K562 (cell line): ENCODE measurements around the gene RBPJL. TPM values are rescaled to one million over a fixed set of nuclear protein-coding genes. Genes with fewer than 3 reads are reported as not detected.
A peak's percentile ranks its signal among the peaks of the same experiment; 100 is the strongest.

Experiments used
- ATAC-seq: fragments of 200-7000 bp; cut with Tn5 transposase; 3 replicates; pipeline ENCODE4 v1.9.1; 2020; ENCODE audit warnings: moderate library complexity
- BruUV-seq: library from RNA; stranded (reverse); fragments of 400-500 nt; replicated peaks from 2 replicates; lab custom pipeline; 2021; lab: Mats Ljungman, UMichigan
- CTCF ChIA-PET: fragments of 300-600 bp; formaldehyde crosslinking; extraction: SDS; loops from one replicate; lab custom pipeline; 2021; ENCODE audit warnings: low intra/inter-chr PET ratio; lab: Yijun Ruan, JAX
- POLR2A ChIA-PET: fragments of 300-600, 350-650 bp; sonication (Branson Sonifier 250); formaldehyde crosslinking; extraction: SDS; loops from one replicate; lab custom pipeline; 2021; ENCODE audit warnings: antibody characterized with exemption, inconsistent platforms; lab: Yijun Ruan, JAX
- DNase-seq, 4 experiments: peaks; one replicate each; pipeline versions ENCODE4 v3.0.0 to v3.0.0-alpha.2; 2011 to 2018; ENCODE audit warnings: low spot score in 3 of 4, mixed read lengths in 3 of 4; ENCODE audit errors: extremely low read depth in 1 of 4
- FAIRE-seq: peaks from 2 replicates; lab custom pipeline; 2011; peaks lifted over from hg19 to GRCh38; lab: Jason Lieb, UNC
- H2AFZ ChIP-seq: 2 replicates; pipeline ENCODE4 v1.6.0; 2011; ENCODE audit warnings: low read depth, low read length, control low read depth, inconsistent platforms
- H3K27ac ChIP-seq: fragments of 200-600 bp; 3 replicates; pipeline ENCODE4 v1.8.0; 2011; ENCODE audit warnings: low read depth, mild to moderate bottlenecking, control low read depth, inconsistent platforms, low read length, moderate library complexity, mixed read lengths; ENCODE audit errors: extremely low read depth
- H3K27me3 ChIP-seq, 2 experiments: fragments of 300-600 bp in 1 of 2; 2 replicates in 1 of 2; 3 replicates in 1 of 2; pipeline versions ENCODE4 v1.6.0 to v1.8.0; 2011; ENCODE audit warnings: inconsistent platforms in 2 of 2, low read length in 2 of 2, mild to moderate bottlenecking in 1 of 2, mixed read lengths in 1 of 2, moderate library complexity in 1 of 2; ENCODE audit not compliant: control insufficient read depth in 2 of 2, insufficient read depth in 2 of 2
- H3K36me3 ChIP-seq: fragments of 300-600 bp; 3 replicates; pipeline ENCODE4 v1.8.0; 2011; ENCODE audit warnings: mild to moderate bottlenecking, low read length, inconsistent platforms; ENCODE audit not compliant: control insufficient read depth, insufficient read depth
- H3K4me1 ChIP-seq, 2 experiments: fragments of 200-600 bp in 1 of 2; replicated peaks in 1 of 2; 2 replicates in 1 of 2; 3 replicates in 1 of 2; pipeline versions ENCODE4 v1.5.1 to v1.8.0; 2011; ENCODE audit warnings: inconsistent platforms in 2 of 2, low read length in 2 of 2, mild to moderate bottlenecking in 1 of 2, mixed read lengths in 1 of 2, moderate library complexity in 1 of 2; ENCODE audit not compliant: control insufficient read depth in 2 of 2, insufficient read depth in 2 of 2
- H3K4me2 ChIP-seq: 2 replicates; pipeline ENCODE4 v1.6.1; 2011; ENCODE audit warnings: low read length, control low read depth, inconsistent platforms, mixed read lengths; ENCODE audit not compliant: insufficient read depth
- H3K4me3 ChIP-seq: fragments of 200-600 bp; sonication (generic), shearing (Covaris generic); 2 replicates; pipeline ENCODE4 v1.5.1; 2016; ENCODE audit warnings: control low read depth, inconsistent platforms
- H3K79me2 ChIP-seq: fragments of 200-600 bp; 3 replicates; pipeline ENCODE4 v1.8.0; 2011; ENCODE audit warnings: low read length, inconsistent platforms; ENCODE audit not compliant: control insufficient read depth, insufficient read depth
- H3K9ac ChIP-seq, 2 experiments: 2 replicates each; pipeline versions ENCODE4 v1.6.0 to v1.6.1; 2011; ENCODE audit warnings: low read depth in 2 of 2, low read length in 2 of 2, control low read depth in 1 of 2, inconsistent platforms in 1 of 2, mild to moderate bottlenecking in 1 of 2, mixed read lengths in 1 of 2; ENCODE audit not compliant: insufficient read depth in 1 of 2
- H3K9me1 ChIP-seq: one replicate; pipeline ENCODE4 v1.6.0; 2011; ENCODE audit warnings: inconsistent platforms, mild to moderate bottlenecking, low read length, moderate library complexity; ENCODE audit not compliant: control insufficient read depth, insufficient read depth
- H3K9me3 ChIP-seq: replicated peaks from 2 replicates; pipeline ENCODE4 v1.5.1; 2011; ENCODE audit warnings: low read depth, low read length, inconsistent platforms; ENCODE audit not compliant: control insufficient read depth, insufficient read depth
- H4K20me1 ChIP-seq: replicated peaks from 2 replicates; pipeline ENCODE4 v1.6.1; 2011; ENCODE audit warnings: low read length, inconsistent platforms, mixed read lengths; ENCODE audit not compliant: control insufficient read depth, insufficient read depth
- CTCF ChIP-seq, 3 experiments: IDR thresholded peaks in 2 of 3; conservative IDR thresholded peaks in 1 of 3; 2 replicates each; pipeline ENCODE4 v1.5.1; 2011 to 2012; ENCODE audit warnings: low read length in 3 of 3, mild to moderate bottlenecking in 3 of 3, control low read depth in 2 of 3, improper control_type of control experiment in 1 of 3, inconsistent platforms in 1 of 3, low read depth in 1 of 3, mixed read lengths in 1 of 3, moderate library complexity in 1 of 3; ENCODE audit not compliant: insufficient read depth in 2 of 3
- ETV1 ChIP-seq: fragments of 450-650 bp; conservative IDR thresholded peaks from 2 replicates; pipeline ENCODE4 v1.6.1; 2016; ENCODE audit warnings: missing genetic modification characterization, control low read depth, low read depth, missing compliant biosample characterization
- MYBL2 ChIP-seq, 2 experiments: fragments of 450-650 bp in 1 of 2; sonication (generic) in 1 of 2; formaldehyde crosslinking in 1 of 2; IDR thresholded peaks; 2 replicates each; pipeline versions ENCODE4 v1.6.1 to v1.8.1; 2017 to 2022; ENCODE audit warnings: borderline replicate concordance in 1 of 2, inconsistent platforms in 1 of 2, low read depth in 1 of 2, mild to moderate bottlenecking in 1 of 2, missing genetic modification reagents in 1 of 2, moderate library complexity in 1 of 2
- PREB ChIP-seq: sonication (generic); formaldehyde crosslinking; IDR thresholded peaks from 2 replicates; pipeline ENCODE4 v1.8.1; 2023; ENCODE audit warnings: mild to moderate bottlenecking, missing genetic modification reagents
- ZNF263 ChIP-seq: sonication (generic); formaldehyde crosslinking; IDR thresholded peaks from 2 replicates; pipeline ENCODE4 v1.8.0; 2022; ENCODE audit warnings: mild to moderate bottlenecking, missing genetic modification reagents, borderline replicate concordance
- WGBS: fragments of 100-300 bp; shearing (Covaris generic); methylation state at CpG from one replicate; pipeline ENCODE4 v1.1.6; 2016; ENCODE audit warnings: low coverage, mixed read lengths; ENCODE audit not compliant: insufficient coverage; ENCODE audit errors: missing lambda C conversion rate; 5-methylcytosine and 5-hydroxymethylcytosine counted together
- in situ Hi-C: fragments of 300-500 bp; cut with MboI; formaldehyde crosslinking; loops from 4 replicates; pipeline ENCODE4 v1.15.0; 2018; ENCODE audit warnings: inconsistent platforms, mixed read lengths
- intact Hi-C: fragments of 100-400 bp; cut with micrococcal nuclease; formaldehyde crosslinking; loops from 2 replicates; pipeline ENCODE4 v1.14.2; 2022
- polyA plus RNA-seq, 8 experiments: library from polyadenylated mRNA; depleted of rRNA in 4 of 8; stranded (reverse) in 5 of 8; unstranded in 3 of 8; fragments of >200 nt; fragmentation: Nextera tagmentation in 2 of 8; fragmentation: Illumina TruSeq in 1 of 8; extraction: Ambion mirVana in 2 of 8; extraction: Trizol in 1 of 8; gene quantifications; 2 replicates each; pipeline versions ENCODE4 v1.2.1 to v1.2.3, GENCODE V29; 2011 to 2014; ENCODE audit warnings: inconsistent platforms in 1 of 8, missing spikeins in 1 of 8
- total RNA-seq, 7 experiments: library from RNA; depleted of rRNA in 6 of 7; stranded (reverse); fragments of >200 nt in 6 of 7; fragmentation: Illumina TruSeq in 2 of 7; extraction: Trizol in 2 of 7; gene quantifications; 2 replicates each; pipeline versions ENCODE4 v1.2.1 to v1.2.3, GENCODE V29; 2011 to 2021; ENCODE audit warnings: low replicate concordance in 1 of 7

Gene RBPJL
- total and polyA plus RNA-seq, 9 of the 15 experiments (the other 6 are each of a cell fraction or from before 2014, with no cell fraction given): not detected

GRCh38 chr20:45305262-45305661 lies 1.4 kb upstream of the RBPJL start:
- Histone ChIP-seq H2AFZ (no peak overlapping the region), H3K79me2 (no peaks in the 10 kb centered on the region), H3K9me3 (no peaks in the 10 kb centered on the region), H3K27ac (no peak overlapping the region), H3K4me1 (peaks cover 4 to 25% of the 10 kb centered on the region in 2 experiments; a peak in 3 of 5 replicates), H3K4me2 (no peak overlapping the region), H3K9me1 (no peaks in the 10 kb centered on the region), H3K27me3 (peaks cover 0 to 53% of the 10 kb centered on the region in 2 experiments; a peak in 3 of 5 replicates), H4K20me1 (no peaks in the 10 kb centered on the region; the same call in none of the 2 replicates), H3K9ac (no peak overlapping the region), H3K4me3 (no peak overlapping the region), H3K36me3 (no peaks in the 10 kb centered on the region)
- ChIA-PET CTCF (interaction anchor here (2.6 kb wide), 1 partner anchor 466 kb away, joined by 12 read pairs; no protein-coding TSS in a partner anchor), POLR2A (interaction anchor here (0.9 kb wide), 1 partner anchor 466 kb away, joined by 3 read pairs; no protein-coding TSS in a partner anchor)
- BruUV-seq: no TSS peak
- DNase-seq (no peak), FAIRE-seq (no peak), ATAC-seq (peak; percentile 31; the same call in 1 of the 3 replicates)
- in situ Hi-C loops (no loop called here), intact Hi-C loops (no loop called here)
- 0% methylated on average over 4 of the region's 4 CpGs for WGBS
- no peak for TF ChIP-seq PREB (CRISPR knock-in tag)
- TF ChIP-seq MYBL2 (IDR thresholded peaks at IDR 0.05; ENCODE audit: low read depth): no peak
- TF ChIP-seq MYBL2 (CRISPR knock-in tag; IDR thresholded peaks at IDR 0.05; ENCODE audit: borderline replicate concordance): no peak
- TF ChIP-seq ZNF263 (CRISPR knock-in tag): peak; percentile 94
- peak in 2 of 3 experiments; percentile 15 to 25; a peak in 2 of 6 replicates for TF ChIP-seq CTCF (IDR thresholded peaks at IDR 0.05 in 2 of 3, conservative IDR thresholded peaks at IDR 0.05 in 1 of 3; ENCODE audit: insufficient read depth in 2 of 3, low read depth in 1 of 3, low read length in 3 of 3)
- 0 out of 2 replicates have a peak, but pooled peaks have one; percentile 9 for TF ChIP-seq ETV1
